D341Med (cell line): Measurements from ENCODE around the gene MRPL24.

Experiments used
- DNase-seq: peaks from one replicate; pipeline ENCODE4 v3.0.0; 2012; ENCODE audit warnings: low spot score

MRPL24 gene

GRCh38 chr1:156709757-156710489, 31.0 kb downstream of the MRPL24 start:
- DNase-seq = peak; percentile 67

- no peak for DNase-seq
Measured at GRCh38 chr1:156709031-156709430, 31.9 kb downstream of the MRPL24 start.

GRCh38 chr1:156708218-156708661, 32.6 kb downstream of the MRPL24 start:
- DNase-seq = peak; percentile 34

- peak; percentile 38 for DNase-seq
Measured at GRCh38 chr1:156707417-156708217, 33.3 kb downstream of the MRPL24 start.

GRCh38 chr1:156706657-156707416, 34.1 kb downstream of the MRPL24 start:
- peak; percentile 45 for DNase-seq

- DNase-seq = peak; percentile 88
Measured at GRCh38 chr1:156705918-156706656, 34.8 kb downstream of the MRPL24 start.

- DNase-seq = peak; percentile 74
Measured at GRCh38 chr1:156705321-156705917, 35.5 kb downstream of the MRPL24 start, which contains the start of gene CRABP2. Gene CRABP2 (minus strand): TSS chr1:156705583. CDS start chr1:156705446, 137 bp downstream.

- DNase-seq = peak; percentile 41
Measured at GRCh38 chr1:156704930-156705320, 36.0 kb downstream of the MRPL24 start.

- DNase-seq = peak; percentile 31
Measured at GRCh38 chr1:156704166-156704711, 36.6 kb downstream of the MRPL24 start.

GRCh38 chr1:156703741-156704140, 37.1 kb downstream of the MRPL24 start:
- DNase-seq = peak; percentile 70

GRCh38 chr1:156703336-156703735, 37.6 kb downstream of the MRPL24 start:
- peak; percentile 28 for DNase-seq

- DNase-seq = no peak
Measured at GRCh38 chr1:156700736-156701531, 40.0 kb downstream of the MRPL24 start.

GRCh38 chr1:156698995-156699394, 41.9 kb downstream of the MRPL24 start:
- DNase-seq = no peak

GRCh38 chr1:156697481-156697880, 43.4 kb downstream of the MRPL24 start:
- no peak for DNase-seq

GRCh38 chr1:156696755-156697154, 44.1 kb downstream of the MRPL24 start:
- DNase-seq = no peak

- no peak for DNase-seq
Measured at GRCh38 chr1:156694690-156694962, 46.3 kb downstream of the MRPL24 start.

GRCh38 chr1:156693848-156694689, 46.8 kb downstream of the MRPL24 start:
- DNase-seq = no peak

GRCh38 chr1:156692925-156693847, 47.7 kb downstream of the MRPL24 start:
- no peak for DNase-seq
